Thoracic aorta (tissue), 2 donors: Measurements from ENCODE around the gene PSMD12. TPM values are rescaled to one million over a fixed set of nuclear protein-coding genes. Genes with fewer than 3 reads are reported as not detected.
A peak's percentile ranks its signal among the peaks of the same experiment; 100 is the strongest.

Source experiments
- ATAC-seq: fragments of 150-250 bp; one replicate; pipeline ENCODE4 v1.8.0; 2017; ENCODE audit warnings: low read depth; ENCODE audit not compliant: insufficient number of reproducible peaks, low FRiP score
- DNase-seq: peaks from one replicate; pipeline ENCODE4 v3.0.0-alpha.2; 2020; ENCODE audit warnings: low spot score
- H3K27ac ChIP-seq, 2 donors: fragments of 200-600 bp; sonication (generic); 1 replicate in 1 of 2; 2 replicates in 1 of 2; pipeline ENCODE4 v1.5.1; 2016; ENCODE audit warnings: mild to moderate bottlenecking in 2 of 2, moderate library complexity in 2 of 2
- H3K27me3 ChIP-seq: fragments of 200-600 bp; sonication (generic); replicated peaks from 2 replicates; pipeline ENCODE4 v1.6.0; 2016; ENCODE audit warnings: mild to moderate bottlenecking; ENCODE audit not compliant: insufficient read depth
- H3K36me3 ChIP-seq: fragments of 200-600 bp; sonication (generic); one replicate; pipeline ENCODE4 v1.5.1; 2016
- H3K4me1 ChIP-seq, 2 donors: fragments of 200-600 bp; sonication (generic); 1 replicate in 1 of 2; 2 replicates in 1 of 2; pipeline versions ENCODE4 v1.5.1 to v1.6.0; 2016; ENCODE audit warnings: low read depth in 2 of 2, mild to moderate bottlenecking in 1 of 2; ENCODE audit not compliant: control insufficient read depth in 1 of 2
- H3K4me3 ChIP-seq: fragments of 200-600 bp; sonication (generic); 2 replicates; pipeline ENCODE4 v1.5.1; 2016; ENCODE audit warnings: mild to moderate bottlenecking
- H3K9me3 ChIP-seq: fragments of 200-600 bp; sonication (generic); 2 replicates; pipeline ENCODE4 v1.5.1; 2016
- total RNA-seq, 2 donors: library from RNA; depleted of rRNA; stranded (reverse); fragments of >200 nt; gene quantifications; one replicate each; pipeline versions ENCODE4 v1.1.0 to v1.2.3, GENCODE V29; 2016
- TF ChIP-seq, protein P1 (sequence below): fragments of 200-600 bp; sonication (generic); IDR thresholded peaks from one replicate; pipeline ENCODE4 v1.5.1; 2019; ENCODE audit warnings: antibody characterized with exemption

Gene PSMD12
- total RNA-seq, 2 donors from 2014 or later: 18.3 to 29.5 TPM

DNA sequence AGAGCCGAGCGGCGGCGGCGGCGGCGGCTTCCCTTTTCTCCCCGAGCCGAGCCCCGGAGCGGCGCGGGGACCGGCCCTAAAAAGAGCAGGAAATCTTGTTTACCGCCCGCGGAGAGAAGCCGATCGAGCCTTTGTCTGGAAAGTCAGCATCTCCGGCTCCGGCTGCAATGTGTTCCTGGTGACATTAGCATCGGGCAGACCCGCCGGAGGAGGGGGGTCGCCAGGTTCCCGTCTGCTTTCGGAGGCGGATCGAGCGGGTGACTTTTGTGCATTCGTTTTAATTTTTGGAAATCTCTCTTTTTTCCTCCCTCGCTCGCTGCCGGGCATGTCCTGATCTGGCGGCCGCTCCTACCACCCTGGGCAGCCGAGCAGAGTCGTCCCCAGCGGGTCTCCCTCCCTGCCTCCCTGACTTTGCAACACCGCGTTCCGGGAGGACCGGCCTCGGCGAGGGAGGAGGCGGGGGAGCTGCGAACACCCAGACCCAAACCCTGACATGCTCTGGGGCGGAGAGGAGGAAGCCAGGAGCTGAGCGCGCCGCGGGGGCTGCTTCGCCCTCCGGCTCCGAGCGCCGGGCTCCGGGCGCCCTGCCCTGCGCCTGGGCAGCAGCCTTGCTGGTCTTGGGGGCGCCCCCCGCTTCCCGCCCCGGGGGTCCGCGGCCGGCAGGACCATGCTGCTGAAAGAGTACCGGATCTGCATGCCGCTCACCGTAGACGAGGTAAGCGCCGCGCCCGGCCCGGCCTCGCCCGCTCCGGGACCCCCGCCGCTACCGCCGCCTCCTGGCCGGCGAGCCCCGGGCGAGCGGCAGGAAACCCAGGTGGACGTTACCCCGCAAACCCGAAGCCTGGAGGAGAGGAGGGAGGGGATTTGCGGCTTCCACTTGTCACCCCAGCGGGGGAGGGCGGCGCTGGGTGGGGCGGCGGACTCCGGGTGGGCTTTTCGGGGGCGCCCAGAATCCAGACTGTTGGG lies 11.4 kb upstream of the PSMD12 start:
- DNase-seq (no peak), ATAC-seq (no peak)
- H3K27me3 ChIP-seq: no peaks in the 10 kb centered on the region
- peak overlapping the region; percentile 87 to 92 for H3K27ac ChIP-seq
- TF ChIP-seq, protein P1, sequence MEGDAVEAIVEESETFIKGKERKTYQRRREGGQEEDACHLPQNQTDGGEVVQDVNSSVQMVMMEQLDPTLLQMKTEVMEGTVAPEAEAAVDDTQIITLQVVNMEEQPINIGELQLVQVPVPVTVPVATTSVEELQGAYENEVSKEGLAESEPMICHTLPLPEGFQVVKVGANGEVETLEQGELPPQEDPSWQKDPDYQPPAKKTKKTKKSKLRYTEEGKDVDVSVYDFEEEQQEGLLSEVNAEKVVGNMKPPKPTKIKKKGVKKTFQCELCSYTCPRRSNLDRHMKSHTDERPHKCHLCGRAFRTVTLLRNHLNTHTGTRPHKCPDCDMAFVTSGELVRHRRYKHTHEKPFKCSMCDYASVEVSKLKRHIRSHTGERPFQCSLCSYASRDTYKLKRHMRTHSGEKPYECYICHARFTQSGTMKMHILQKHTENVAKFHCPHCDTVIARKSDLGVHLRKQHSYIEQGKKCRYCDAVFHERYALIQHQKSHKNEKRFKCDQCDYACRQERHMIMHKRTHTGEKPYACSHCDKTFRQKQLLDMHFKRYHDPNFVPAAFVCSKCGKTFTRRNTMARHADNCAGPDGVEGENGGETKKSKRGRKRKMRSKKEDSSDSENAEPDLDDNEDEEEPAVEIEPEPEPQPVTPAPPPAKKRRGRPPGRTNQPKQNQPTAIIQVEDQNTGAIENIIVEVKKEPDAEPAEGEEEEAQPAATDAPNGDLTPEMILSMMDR: no peak
- H3K4me1 ChIP-seq: peaks cover 5 to 14% of the 10 kb centered on the region in 2 donors
- peak overlapping the region; percentile 93 for H3K4me3 ChIP-seq
- H3K36me3 ChIP-seq: no peaks in the 10 kb centered on the region
- H3K9me3 ChIP-seq: no peaks in the 10 kb centered on the region

DNA sequence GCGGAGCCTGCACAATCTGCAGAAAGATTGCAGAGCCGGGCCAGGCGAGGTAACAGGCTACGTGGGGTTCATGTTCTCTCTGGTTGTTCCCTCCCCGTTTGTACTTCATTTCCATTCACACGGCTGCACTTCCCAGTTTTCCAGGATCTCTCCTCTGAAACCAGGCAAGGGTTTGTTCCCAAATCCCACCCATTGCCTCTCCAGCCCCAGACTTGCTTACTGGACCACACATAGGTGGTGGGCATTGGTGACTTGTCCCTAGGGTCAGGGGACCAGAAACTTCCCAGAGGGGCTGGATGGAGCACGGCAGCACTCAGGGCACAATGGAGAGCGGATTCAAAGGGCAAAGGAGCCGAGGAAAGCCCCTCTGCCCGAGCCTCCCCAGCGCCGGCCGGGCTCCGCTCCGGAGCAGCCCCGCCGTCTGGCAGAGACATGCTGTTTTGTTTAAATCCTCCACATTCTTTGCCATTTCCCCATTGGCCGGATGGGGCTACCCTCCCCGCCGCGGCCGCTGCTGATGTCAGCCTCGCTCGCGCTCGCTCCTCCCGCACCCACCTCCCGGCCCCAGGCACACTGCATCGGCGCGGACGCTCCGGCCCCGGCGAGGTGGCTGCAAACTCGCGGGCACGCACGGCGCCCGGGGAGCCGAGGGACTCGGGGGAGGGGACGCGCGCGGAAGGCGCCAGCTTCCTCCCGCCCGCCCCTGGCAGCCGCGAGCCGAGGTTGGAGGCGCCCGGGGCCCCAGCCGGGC lies 10.5 kb upstream of the PSMD12 start, which contains the start of gene PITPNC1:
Gene PITPNC1, plus strand, starts transcription at position 545 of the 751 bp plus-strand sequence.
- Histone ChIP-seq H3K4me1 (peaks cover 5 to 14% of the 10 kb centered on the region in 2 donors), H3K4me3 (peak within 1 kb of the TSS; percentile 93), H3K27ac (peak within 1 kb of the TSS; percentile 87 to 92), H3K27me3 (no peaks in the 10 kb centered on the region), H3K9me3 (no peaks in the 10 kb centered on the region), H3K36me3 (no peaks in the 10 kb centered on the region)
- ATAC-seq (peak; percentile 76), DNase-seq (peak; percentile 66)
- TF ChIP-seq, protein P1: peak; percentile 9

DNA sequence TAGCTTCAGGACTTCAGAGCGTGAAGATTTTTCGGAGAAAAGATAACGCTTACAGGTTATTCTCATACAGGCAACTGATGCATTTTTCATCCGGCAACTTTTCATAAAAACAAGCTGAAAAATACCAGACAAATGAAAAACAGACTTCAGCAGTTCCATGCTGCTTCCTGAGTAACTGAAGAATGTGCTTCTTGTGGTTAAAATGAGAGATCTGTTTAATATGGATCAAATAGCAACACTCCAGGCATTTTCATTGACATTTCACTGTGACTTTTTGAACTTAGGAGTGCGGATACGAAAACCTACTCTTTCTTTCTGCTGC lies 10.0 kb upstream of the PSMD12 start:
- DNase-seq (no peak), ATAC-seq (no peak)
- Histone ChIP-seq H3K36me3 (no peaks in the 10 kb centered on the region), H3K4me1 (peaks cover 5 to 14% of the 10 kb centered on the region in 2 donors), H3K4me3 (peak overlapping the region; percentile 93), H3K9me3 (no peaks in the 10 kb centered on the region), H3K27me3 (no peaks in the 10 kb centered on the region), H3K27ac (peak overlapping the region; percentile 87 to 92)
- TF ChIP-seq, protein P1: no peak

DNA sequence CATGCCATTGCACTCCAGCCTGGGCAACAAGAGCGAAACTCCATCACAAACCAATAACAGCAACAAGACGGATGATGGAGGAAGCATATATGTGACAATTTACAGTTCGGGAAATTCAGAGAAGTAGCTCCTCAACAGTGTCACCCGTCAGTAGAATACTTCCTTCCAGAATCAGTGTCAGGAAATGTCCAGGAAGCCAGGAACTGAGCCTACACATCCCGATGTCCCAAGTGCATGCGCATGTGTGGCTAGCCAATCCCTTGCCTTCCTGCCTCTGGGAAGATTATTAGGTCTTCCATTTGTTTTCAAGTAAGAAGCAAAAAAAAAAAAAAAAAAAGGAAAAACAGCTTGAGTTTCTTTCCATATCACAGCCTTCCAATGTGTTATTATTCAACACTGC lies 9.3 kb upstream of the PSMD12 start:
- no peak for DNase-seq
- no peaks in the 10 kb centered on the region for H3K9me3 ChIP-seq
- ATAC-seq: no peak
- H3K27ac ChIP-seq: no peak overlapping the region
- TF ChIP-seq, protein P1: no peak
- no peaks in the 10 kb centered on the region for H3K36me3 ChIP-seq
- peaks cover 5 to 14% of the 10 kb centered on the region in 2 donors for H3K4me1 ChIP-seq
- H3K4me3 ChIP-seq: no peak overlapping the region
- no peaks in the 10 kb centered on the region for H3K27me3 ChIP-seq

DNA sequence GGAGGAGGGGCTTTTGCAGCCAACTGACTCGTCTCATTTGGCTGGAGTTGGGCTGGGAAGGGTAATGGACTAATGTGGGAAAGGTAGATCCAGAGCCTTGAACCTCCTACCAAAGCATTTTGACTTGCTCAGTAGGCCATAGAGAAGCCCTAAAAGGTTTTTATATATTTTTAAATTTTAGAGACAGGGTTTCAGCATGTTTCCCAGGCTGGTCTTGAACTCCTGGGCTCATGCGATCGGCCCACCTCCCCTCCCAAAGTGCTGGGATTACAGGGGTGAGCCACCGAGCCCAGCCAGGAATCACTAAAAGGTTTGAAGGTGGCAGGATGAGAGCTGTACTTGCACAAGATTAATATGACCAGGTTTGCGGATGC lies 8.7 kb upstream of the PSMD12 start:
- Histone ChIP-seq H3K27ac (no peak overlapping the region), H3K36me3 (no peaks in the 10 kb centered on the region), H3K4me3 (no peak overlapping the region), H3K27me3 (no peaks in the 10 kb centered on the region), H3K9me3 (no peaks in the 10 kb centered on the region), H3K4me1 (peaks cover 5 to 14% of the 10 kb centered on the region in 2 donors)
- DNase-seq (no peak), ATAC-seq (no peak)
- TF ChIP-seq, protein P1: no peak
